NOMO-1 (cell line): ENCODE data around the gene SYT2.
"Not testable (repeated sequence)": the region's sequence is repeated elsewhere in the genome, so short reads cannot be mapped to it uniquely, and the experiment has no call there.

Source experiments
- DNase-seq, 2 experiments: peaks; one replicate each; lab custom pipeline; 2025; ENCODE audit not compliant: unreplicated experiment in 2 of 2; lab: John Stamatoyannopoulos, UW

The SYT2 gene

GRCh38 chr1:202644219-202645096, 65.8 kb downstream of the SYT2 start:
- DNase-seq: no peak

GRCh38 chr1:202643397-202644218, 66.6 kb downstream of the SYT2 start:
- no peak for DNase-seq

GRCh38 chr1:202642619-202643291, 67.5 kb downstream of the SYT2 start:
- DNase-seq: no peak

DNA sequence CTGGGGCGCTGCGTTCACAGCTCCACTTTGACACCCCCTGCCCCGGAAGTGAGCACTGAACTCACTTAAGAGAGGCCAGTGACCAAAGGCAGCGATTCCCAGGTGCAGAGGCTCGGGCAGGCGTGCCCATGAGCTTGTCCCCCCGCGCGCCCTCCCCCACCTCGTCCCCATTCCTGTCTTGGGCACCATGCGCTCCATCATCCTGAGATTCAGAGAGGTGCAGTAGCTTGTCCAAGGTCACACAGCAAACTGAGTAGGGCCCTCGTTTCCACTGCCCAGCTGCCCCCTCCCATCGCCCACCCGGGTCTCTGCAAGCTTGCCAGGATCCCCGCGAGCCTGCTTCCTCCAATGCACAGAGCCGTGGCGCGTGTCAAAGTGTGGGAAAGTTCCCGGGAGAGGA, 68.0 kb downstream of the SYT2 start:
- DNase-seq: no peak

DNA sequence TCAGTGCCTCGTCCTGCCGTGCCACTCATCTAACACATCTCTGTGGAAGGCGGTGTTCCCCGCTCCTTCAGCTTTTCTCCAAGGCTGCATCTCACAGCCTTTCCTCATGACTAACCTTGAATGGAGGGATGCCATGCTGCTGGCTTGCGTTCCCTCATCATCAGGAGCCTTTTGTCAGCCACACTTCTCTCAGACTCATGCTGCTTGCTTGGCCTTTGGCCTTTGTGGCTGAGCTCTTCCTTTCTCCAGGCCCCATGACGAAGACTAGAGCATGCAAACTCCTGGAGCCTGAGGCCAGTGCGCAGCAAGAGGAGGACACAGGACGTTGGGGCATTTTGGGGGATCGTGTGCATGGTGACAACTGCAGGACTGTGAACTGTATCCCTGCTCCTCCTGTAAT, 70.8 kb downstream of the SYT2 start:
- DNase-seq: no peak

- not testable (repeated sequence) for DNase-seq
Measured at GRCh38 chr1:202638701-202639305, 71.5 kb downstream of the SYT2 start.

GRCh38 chr1:202638019-202638700, 72.1 kb downstream of the SYT2 start:
- no peak for DNase-seq

GRCh38 chr1:202637321-202638018, 72.8 kb downstream of the SYT2 start:
- DNase-seq: not testable (repeated sequence)

GRCh38 chr1:202636171-202636570, 74.1 kb downstream of the SYT2 start:
- not testable (repeated sequence) for DNase-seq

GRCh38 chr1:202632241-202632640, 78.0 kb downstream of the SYT2 start:
- no peak for DNase-seq

DNA sequence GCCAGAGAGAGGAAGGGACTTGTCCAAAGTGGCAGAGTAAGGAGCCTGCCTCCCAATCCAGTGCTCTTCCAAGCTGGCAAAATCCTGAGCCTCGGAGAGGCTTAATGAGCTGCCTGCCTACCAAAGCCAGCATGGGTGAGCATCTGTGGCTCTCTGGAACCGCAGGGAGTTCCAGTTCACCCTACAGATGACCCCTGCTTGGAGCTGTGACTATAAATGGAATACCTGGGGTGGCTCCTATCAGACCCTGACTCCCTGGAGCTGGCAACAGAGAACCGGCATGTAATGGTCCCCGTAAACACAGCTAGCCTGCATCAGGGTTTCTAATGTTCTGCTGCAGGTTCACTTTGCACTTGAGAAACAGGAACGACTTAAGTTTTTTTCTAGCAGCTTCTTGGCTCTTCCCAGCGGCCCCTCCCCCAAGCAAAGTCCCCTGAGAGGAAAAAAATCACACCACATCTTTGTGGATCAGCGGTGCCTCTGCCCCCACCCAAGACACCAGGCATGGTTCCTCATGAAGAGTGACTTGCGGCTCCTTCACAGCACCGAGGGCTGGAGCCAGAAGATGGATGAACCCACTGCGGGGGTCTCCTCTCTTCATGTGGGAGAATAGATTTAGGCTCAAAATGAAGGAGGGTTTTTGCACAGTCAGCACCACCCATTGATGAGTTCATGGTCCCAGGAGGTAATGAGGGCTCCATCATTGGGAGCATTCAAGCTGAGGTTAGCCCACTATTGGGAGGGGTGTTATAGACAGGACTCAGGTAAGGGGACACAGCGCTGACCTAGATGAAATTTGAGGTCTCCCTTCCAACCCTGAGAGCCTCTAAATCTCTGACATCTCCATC, 79.0 kb downstream of the SYT2 start:
- no peak for DNase-seq

GRCh38 chr1:202630541-202630940, 79.7 kb downstream of the SYT2 start:
- DNase-seq: no peak

DNA sequence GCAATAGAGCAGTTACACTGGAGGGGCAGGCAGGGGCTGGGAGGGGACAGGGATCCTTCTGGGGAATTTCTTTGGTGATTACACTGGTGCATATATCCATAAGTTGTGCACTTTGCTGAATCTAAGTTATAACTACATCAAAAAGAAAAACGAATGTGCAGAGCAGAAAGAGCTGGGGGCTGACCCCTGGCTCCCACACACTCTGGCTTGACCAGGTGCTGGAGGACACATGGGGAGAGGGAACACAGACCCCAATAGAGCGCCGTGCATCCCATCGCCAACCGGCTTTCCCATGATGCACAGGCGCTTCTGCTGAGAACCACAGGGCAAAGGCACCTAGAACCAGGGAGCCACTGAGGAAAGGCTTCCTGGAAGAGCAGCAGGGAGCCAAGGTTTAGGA, 80.2 kb downstream of the SYT2 start:
- not testable (repeated sequence) for DNase-seq

DNA sequence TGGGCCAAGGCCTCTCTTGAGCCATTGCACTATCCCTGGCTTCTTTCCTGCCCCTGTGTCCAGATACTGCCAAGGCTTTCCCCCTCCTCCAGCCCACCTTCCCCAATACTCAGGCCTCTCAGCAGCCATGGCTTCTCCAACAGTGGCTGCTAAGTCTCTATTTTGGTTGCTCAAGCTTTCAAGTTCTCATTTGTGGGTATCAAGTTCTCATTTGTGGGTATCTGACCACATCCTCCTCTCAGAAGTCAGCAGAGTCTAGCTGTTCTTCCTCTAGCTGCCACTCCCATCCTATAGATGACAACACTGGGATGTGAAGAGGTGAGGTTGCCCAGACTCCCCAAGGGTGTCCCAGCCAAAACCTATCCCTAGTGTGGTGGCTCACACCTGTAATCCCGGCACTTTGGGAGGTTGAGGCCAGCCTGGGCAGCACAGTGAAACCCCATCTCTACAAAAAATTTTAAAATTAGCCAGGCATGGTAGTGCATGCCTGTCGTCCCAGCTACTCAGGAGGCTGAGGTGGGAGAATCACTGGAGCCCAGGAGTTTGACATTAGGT, 80.9 kb downstream of the SYT2 start:
- DNase-seq: peak; percentile 58 to 82

GRCh38 chr1:202628646-202629215, 81.5 kb downstream of the SYT2 start:
- no peak for DNase-seq

- no peak for DNase-seq
Measured at GRCh38 chr1:202627841-202628565, 82.3 kb downstream of the SYT2 start.

GRCh38 chr1:202627036-202627435, 83.2 kb downstream of the SYT2 start:
- DNase-seq: not testable (repeated sequence)
